Measurements from ENCODE around the gene KIF26B. TPM values are rescaled to one million over a fixed set of nuclear protein-coding genes. Genes with fewer than 3 reads are reported as not detected.
"Not testable (repeated sequence)": the region's sequence is repeated elsewhere in the genome, so short reads cannot be mapped to it uniquely, and the experiment has no call there.

The KIF26B gene
- 1.0 and 1.5 TPM in 2 replicates for total RNA-seq

DNA sequence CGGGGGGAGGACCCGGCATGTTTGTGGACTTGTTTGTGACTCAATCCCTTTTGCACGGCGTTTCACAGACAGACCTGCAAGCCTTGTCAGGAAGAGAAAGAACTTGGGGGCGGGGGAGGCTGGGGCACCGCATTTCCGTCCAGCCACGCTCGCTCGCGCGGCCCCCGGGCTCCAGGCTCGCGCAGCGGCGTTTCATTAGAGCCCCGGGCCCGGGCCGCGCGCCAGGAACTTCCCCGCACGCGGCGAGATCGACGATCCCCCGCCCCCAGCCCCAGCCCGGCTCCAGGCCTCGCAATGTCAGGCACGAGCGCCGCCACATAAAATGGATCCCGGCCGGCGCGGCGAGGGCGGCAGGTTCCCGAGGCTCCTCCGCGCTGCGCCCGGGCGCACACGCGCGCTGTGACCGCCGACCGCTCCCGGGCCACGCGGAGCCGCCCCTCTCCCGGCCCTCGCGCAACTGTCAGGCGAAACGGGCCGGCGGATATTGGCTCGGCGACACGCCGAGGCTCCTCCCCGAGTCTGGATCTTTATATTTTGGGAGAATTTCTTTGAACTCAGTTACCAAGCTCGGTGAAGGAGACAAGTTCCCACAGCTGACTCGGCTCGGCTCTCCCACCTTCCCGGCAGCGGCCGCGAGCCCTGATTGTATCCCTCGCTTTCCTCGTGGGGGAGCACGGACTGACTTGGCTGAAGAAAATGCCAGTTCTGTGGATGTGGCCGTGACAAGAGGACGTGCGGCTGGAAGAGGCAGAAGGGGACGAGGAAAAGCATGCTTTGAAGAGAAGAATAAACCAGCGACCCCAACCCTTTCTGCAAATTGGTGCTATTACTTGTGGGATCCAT lies at the start of gene KIF26B:
Gene KIF26B (plus strand): TSS at position 557 of the 843 bp plus-strand sequence. CDS start 440 bp downstream, outside the sequence.
- peak; percentile 49 for DNase-seq

DNA sequence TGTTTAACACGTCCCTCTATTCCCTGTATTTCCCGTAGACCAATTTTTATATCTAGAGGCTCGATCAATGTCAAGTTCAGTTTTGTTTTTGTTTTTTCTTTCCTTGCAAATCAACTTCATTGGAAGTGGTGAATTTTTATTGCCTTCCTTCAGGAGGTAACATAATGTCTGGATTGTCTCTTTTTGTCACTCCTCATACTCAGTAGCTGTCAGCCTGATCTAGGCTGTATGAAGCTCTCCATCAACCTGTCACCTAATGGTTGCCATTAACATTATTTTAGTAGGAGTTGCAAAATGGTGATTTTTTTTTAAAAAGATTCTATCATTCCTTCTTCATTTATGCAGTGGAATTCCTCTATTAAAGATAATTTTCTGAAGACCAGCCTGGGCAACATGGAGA lies 49.7 kb upstream of the KIF26B start:
- no peak for DNase-seq

DNA sequence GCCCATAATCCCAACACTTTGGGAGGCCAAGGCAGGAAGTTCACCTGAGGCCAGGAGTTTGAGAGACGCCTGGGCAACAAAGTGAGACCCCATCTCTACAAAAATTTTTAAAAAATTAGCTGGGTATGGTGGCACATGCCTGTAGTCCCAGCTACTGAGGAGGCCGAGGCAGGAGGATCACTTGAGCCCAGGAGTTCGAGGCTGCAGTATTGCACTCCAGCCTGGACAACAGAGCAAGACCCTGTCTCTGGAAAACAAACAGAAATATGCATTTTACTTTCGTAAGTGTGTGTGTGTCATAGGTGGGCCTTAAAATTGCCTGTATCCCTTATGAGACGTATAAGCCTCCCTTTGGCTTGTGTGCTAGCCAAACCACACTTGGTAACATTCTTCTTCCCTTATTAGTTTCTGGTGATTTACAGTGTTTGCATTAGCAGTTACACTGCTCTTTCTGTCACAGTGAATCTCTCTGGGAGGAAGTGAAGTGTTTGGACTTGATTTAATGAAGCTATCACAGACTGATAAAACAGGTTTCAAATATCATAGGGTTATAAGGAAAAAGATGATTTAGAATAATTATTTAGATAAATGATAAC lies 48.9 kb upstream of the KIF26B start:
- no peak for DNase-seq

DNA sequence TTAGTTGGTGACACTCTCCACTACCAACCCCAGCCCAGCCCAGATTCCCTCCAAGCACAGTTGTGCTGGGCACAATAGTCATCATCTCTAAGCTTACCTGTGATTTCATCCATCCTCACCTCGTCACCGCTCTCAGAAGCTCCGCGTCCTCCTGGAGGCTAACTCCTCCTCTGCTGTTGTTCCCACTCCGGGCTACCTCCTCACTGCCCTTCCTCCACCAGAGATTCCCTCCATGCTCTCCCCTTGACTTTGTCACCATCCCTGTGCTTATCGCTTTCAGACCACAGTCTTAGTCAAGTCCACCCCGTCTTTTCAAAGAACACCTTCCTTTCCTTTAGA lies 47.0 kb upstream of the KIF26B start:
- no peak for DNase-seq

DNA sequence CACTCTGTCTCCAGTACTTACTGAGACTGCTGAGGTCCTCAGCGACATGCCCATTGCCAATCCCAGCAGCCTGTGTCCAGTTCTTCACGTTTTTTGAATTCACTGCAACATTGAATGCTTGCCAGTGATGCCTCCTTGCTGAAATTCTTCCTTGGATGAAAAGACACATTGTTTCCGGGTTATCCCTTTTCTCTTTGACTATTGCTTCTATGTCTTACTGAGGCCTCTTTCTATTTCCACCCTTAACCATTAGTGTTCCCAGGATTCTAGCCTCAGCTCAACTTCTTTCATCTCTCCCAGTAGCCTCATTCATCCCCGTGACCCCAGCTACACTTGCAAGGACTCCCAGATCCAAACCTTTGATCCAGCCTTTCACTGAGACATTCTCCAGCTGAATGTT lies 46.5 kb upstream of the KIF26B start:
- DNase-seq = no peak

DNA sequence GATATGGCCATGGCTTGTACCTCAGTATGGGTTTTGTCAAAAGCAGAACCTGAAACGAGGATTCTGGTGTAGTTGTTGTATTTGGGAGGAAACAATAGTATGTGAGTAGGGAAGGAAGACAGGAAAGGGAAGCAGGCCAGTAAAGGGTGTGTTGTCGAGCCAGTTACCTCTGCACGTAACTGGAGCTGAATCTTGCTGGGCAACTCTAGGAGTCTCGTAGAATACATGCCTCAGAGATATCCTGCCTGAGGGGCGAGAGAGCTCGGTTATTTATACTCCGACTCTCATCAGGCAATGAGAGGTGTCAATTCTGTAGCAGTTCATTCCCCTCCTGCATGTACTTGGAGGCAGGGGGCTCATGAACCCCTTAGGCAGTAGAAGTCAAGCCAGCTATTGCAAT lies 45.9 kb upstream of the KIF26B start:
- no peak for DNase-seq

DNA sequence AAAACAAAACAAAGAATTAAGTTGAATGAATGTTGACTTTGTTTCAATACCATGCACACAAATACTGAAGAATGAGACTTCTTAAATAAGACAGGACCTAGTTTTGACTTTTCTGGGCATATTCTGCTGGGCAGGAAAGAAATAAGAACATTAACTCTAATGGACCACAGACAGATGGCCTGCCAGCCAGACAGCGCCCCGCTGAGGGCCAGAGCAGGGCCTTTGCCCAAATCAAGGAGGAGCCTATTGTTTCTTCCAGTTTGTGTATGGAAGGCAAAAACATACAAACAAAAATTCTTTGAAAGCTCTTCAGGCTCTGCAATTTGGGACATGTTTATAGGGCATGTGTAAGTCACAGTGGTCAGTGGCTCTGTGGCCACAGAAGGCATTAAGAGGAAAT lies 44.4 kb upstream of the KIF26B start:
- no peak for DNase-seq

DNA sequence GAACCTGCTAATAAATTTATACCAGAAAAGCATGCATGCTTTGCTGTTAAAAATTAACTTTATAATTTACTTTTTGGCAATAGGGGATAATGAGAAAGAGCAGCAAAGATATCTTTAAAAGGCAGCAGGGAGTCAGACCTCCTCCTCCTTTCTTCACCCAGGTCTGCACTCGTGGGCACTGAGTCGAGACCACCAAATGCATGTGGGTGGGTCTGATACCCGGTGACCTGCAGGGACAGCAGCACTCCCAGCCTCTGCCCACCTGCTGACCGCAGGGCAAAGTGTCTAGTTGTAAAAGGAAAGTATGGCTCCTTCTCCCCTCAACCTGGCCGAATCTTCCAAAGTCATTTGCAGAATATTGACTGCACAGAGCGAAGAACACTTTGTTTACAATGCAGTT lies 43.7 kb upstream of the KIF26B start:
- DNase-seq = no peak

DNA sequence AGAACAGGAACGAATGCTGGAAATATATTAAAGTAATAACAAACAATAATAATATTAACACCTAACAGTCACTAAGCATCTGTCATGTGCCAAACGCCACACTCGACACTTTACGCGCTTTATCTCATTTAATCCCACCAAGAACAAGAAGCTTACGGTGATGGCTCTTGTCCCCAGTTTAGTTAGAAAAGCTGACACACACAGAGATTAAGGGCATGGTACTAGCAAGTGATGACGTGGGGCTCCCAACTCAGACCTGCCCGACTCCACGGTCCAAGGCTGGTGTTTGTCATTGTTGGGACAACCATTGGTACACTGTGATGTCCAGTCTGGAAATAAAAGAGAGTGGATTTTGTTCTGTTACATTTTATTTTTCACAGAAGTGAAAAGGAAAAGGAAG lies 41.1 kb upstream of the KIF26B start:
- DNase-seq = no peak

DNA sequence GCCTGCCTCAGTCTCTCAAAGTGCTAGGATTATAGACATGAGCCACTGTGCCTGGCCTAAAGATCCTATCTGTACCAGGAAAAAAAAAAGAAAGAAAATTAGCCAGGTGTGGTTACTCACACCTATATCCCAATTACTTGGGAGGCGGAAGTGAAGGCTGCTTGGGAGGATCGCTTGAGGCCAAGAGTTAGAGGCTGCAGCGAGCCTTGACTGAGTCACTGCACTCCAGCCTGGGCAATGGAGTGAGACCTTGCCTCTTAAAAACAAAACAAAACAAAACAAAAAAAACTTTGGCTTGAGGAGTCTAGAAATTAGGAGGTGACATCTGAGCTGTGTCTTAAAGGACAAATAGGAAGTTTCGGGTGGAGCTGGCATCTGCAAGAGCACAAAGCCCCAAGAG lies 38.7 kb upstream of the KIF26B start:
- no peak for DNase-seq

DNA sequence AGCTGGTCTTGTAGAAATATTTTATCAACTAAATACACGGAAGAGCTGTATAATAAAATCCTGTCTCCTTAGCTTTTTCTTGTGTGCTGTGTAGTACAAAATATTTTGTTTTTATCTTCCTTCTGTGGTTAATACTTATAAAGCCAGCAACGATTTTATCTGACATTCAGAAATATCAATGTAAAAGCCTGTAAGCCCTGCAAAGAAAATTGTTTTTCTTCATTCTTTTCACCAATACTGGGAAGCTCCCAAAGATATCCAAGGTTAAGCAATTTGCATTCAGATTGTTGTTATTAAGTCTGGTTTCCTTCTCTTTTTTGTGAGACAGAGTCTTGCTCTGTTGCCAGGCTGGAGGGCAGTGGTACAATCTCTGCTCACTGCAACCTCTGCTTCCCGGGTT lies 38.0 kb upstream of the KIF26B start:
- DNase-seq = no peak

DNA sequence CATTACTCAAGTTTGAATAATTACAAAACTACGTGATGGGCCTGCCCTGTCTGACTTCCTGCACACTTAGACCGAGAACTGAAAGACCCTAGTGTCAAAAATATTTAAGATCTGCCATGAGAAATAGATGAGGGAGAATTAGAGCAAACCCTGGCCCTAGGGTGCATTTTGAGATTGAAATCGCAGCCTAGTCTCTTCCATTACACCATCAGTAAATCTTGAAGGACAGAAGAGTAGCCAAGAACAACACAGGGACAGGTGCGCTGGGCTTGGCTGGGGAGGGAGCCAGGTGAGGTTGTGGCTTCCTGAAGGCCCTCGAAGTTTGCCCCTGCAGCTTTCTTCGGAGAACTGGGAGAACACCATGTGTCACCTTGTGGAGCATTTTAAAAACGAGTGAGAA lies 36.7 kb upstream of the KIF26B start:
- DNase-seq = no peak

DNA sequence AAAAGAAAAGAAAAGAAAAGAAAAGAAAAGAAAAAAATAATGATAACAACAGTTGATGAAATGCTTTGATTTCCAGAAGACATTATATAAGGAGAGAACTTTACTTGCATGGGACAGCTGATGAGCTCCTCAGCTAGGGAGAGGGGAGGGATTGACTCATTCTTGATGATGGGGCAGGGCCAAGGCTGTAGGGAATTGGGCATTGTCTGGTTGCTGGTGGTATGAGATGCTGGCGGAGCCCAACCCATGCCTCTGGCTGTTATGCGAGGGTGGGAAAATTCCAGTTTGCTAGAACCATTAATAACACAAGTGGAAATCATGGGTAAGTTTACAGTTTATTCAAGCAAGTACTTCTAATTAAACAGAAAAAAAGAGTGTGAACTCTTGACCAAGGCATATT lies 36.0 kb upstream of the KIF26B start:
- DNase-seq = no peak

DNA sequence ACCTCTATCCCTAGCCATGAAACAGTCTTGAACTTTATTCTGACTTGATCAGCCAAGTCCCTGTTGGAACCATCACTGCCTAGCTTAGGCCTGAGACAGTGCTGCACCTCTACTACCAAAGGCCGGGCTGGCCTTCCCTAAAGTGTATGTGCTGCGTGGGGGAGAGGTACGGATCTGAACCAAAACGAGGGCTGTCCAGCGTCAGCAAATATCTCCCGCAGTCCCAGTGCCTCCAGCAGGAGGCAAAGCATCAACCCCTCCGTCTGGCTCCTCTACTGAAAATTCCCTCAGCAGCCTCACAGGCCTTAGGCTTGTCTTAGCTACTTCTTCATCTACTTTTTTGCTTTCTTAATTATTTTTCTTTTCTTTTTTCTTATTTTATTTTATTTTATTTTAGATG lies 33.3 kb upstream of the KIF26B start:
- no peak for DNase-seq

DNA sequence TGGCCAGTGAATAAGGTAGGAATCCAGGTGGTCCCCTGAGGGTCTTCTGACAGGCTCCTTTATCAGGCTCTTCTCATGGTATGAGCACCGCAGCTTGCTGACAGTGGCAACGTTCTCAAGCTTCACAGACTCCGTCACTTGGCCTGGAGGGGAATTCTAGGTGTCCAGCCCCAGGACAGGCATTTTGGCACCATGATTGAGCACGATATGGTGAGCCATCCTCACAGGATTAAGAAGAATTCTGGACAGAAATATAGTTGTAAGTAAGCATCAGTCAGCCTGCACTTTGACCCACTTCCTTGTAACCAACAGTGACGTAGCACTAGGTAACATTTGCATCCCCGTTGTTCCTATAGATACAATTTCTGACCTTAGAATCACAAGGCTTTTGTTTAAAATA lies 30.5 kb upstream of the KIF26B start:
- DNase-seq = no peak

DNA sequence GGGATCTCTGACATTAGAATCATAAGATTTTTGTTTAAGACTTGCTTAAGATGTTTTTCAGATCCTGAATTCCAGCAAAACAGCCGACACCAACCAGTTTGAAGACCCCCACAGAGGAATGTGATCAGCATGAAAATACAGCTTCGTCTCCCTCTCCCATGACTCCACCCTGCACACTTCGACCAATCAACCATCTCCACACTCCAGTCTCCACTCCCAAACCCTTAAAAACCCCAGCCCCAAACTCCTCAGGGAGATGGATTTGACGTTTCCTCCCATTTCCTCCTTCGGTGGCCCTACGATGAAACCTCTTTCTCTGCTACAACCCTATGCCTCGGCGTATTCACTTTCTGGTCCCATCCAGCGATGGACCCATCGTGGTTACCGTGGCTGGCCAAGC lies 30.1 kb upstream of the KIF26B start:
- no peak for DNase-seq

DNA sequence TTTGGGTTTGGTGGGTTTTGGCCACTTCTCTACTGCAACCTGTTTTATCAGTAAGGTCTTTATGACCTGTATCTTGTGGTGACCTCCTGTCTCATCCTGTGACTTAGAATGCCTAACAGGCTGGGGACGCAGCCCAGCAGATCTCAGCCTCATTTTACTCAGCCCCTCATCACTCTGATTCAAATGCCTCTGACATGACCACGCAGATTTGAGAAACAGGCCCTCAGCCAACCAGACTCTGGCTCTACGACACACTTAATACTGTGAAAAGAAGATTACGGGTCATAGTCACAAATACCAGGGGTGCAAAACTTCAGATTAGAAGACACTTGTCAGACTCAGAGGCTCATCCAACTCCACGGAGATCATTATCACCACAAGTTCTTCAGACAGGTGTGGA lies 28.3 kb upstream of the KIF26B start:
- DNase-seq = no peak

DNA sequence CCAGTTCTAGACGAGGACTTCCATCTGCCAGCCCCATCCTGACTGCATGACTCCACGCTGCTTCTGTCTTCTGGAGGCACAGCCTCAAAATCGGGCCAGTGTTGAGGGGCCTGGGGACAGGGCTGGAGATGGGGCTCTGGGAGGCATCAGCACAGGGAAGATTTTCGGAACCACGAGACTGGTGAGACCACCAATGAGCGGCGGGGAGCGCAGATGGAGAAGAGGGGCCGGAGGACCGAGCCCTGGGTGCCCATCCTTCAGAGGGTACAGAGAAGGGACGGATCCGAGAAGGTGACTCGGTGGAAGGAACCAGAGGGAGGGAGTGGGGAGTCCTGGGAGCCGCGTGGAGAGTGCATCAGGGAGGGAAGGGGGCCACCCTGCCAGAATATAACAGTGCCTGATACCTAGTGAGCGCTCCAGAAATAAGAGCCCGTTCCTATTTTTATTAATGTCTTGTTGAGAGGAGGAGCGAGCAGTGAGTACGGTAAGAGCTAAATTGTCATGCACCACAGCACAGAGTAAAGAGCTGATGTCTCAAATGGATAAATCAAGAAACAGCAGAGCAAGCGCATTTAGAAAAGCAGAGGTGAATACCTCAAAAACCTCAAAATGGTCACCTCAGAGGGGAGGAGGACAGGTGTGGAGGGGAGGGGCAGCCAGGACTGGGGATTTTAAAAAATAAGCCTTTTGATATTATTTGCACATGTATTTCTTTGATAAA lies 26.2 kb upstream of the KIF26B start:
- no peak for DNase-seq

DNA sequence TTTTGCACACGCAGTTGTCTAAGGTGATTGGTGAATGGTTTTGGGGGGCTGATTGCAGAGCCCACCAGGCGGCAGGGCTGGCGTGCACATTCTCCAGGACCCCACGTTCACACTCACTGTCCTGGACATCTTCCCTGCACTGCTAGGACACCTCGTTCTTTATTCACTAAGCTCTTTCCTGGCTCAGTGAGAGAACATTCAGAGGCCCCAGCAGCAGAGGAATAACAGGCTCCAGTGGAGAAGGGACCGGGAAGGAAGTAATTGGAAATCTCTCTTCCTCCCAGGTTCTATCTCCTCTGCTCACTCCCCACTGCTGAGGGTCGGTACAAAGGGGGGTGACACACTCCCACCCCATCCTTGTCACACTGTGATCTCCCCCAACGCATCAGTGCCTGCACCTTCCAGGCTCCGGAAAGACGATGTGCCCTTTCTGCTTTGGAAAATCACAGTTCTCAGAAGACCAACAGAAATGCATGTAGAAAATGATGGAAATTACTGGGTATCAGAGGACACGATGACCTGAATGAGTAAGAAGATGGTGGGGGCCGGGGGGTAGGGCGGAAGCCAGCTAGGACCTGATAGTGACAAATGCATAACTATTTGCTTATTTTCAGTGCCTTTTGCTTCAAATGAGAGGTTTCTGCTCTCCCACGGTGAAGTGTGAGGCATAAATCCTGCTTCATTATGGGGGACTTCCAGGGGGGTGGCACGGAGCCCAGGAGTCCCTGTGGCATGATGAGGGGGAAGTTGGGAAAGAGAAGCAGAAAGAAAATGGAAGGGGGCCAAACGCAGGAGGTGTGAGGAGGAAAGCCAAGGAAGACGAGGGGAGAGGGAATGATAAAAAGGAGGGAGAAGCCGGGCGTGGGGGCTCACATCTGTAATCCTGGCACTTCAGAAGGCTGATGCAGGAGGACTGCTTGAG lies 25.2 kb upstream of the KIF26B start:
- DNase-seq = no peak

DNA sequence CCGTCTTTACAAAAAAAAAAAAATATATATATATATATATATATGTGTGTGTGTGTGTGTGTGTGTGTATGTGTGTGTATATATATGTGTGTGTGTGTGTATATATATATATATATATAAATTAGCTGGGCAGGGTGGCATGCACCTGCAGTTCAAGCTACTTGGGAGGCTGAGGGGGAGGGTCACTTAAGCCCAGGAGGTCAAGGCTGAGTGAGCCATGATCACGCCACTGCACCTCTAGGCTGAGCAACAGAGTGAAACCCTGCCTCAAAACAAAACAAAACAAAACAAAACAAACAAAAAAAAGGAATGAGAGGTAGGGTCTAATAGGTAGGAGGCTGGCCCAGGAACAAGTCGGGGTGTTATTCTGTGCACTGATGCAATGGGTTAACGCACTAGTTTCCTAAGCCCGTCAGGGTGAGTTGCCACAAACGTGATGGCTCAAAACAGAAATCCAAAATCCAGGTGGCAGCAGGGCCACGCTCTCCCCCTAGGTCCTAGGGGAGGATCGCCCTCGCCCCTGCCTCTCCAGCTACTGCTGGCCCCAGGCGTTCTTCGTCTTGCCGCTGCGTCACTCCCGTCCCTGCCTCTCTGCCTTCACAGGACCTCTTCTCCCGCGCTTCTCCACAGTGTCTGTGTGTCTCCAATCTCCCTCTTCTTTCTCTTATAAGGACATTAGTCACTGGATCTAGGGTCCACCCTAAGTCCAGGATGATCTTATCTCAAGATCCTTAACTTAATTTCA lies 24.3 kb upstream of the KIF26B start:
- not testable (repeated sequence) for DNase-seq

DNA sequence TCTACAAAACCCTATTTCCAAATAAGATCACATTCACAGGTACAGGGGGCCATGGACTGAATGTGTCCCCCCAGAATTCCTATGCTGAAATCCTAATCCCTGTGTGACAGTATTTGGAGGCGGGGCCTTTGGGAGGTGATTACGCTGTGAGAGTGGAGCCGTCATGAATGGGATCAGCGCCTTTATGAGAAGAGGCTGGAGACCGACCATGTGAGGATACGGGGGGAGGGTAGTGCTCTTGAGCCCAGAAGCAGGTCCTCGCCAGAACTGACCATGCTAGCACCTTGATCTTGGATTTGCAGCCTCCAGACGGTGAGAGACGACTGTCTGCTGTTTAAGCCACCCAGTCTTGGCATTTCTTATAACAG lies 23.8 kb upstream of the KIF26B start:
- no peak for DNase-seq

DNA sequence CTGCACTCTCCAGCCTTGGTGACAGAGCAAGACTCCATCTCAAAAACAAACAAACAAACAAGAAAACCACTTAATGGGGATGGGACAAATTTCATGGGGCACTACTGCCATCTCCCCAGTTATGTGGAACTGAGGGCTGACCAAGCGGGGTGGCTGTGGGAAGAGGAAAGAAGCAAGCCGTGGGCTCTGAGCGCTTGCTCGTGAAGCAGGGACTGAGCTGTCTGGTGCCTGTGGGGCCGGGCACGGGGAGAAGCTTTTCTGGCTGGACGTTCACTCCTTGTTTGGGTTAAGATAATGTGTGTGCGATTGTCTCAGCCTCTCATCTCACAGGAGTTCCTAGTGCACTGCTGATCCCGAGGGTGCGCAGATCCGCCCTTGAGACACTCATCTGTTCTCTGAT lies 22.0 kb upstream of the KIF26B start:
- DNase-seq = no peak
